NCI-H2227 treated with DMSO at 0.1 percent for 48 hours (cell line): ENCODE measurements around the gene RFTN1.

ENCODE experiments used
- DNase-seq: peaks from one replicate; lab custom pipeline; 2025; lab: John Stamatoyannopoulos, UW

The RFTN1 gene

DNA sequence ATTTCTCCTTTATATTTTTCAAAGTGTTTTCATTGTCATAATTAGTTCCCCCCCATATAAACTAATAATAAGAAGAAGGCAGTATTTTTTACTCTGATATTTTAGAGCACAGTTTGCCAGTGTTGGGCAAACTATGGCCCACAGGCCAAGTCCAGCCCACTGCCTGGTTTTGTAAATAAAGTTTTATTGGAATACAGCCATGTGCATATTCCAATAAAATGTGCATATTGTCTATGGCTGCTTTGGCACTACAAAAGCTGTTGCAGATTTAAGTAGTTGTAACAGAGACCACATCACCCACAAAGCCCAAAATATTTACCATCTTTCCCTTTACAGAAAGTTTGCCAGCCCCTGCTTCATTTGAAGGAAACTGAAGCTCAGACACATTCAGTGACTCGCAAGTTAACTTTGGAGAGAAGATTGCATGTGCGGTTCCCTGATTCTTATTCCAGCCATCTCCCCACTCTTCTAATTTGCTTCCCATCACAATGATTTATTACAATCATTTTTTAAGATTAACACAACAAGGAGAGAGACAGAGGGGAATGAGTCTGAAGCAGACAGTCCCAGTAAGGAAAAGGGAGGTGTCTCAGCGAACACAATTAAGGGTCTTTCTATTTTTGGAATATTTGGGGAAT, 48.9 kb downstream of the RFTN1 start:
- DNase-seq = no peak

DNA sequence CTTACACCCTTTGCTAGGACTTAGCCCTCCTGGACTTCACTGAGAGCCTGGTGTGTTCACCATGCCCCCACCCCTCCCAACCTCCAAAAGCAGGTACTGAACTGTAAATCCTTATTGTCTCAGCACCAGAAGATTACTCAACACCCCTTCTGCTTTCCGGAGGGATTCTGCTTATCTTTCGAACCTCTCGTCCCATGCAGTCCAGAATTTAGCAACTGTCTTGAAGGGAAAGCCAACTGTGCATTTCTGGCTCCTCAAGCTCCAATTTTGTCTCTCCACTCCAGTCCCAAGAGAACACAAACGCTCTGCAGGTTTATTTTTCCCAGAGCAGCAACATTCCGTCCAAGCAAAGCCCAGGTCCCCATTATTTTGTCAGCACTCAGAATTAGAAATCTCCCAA, 49.6 kb downstream of the RFTN1 start:
- no peak for DNase-seq

DNA sequence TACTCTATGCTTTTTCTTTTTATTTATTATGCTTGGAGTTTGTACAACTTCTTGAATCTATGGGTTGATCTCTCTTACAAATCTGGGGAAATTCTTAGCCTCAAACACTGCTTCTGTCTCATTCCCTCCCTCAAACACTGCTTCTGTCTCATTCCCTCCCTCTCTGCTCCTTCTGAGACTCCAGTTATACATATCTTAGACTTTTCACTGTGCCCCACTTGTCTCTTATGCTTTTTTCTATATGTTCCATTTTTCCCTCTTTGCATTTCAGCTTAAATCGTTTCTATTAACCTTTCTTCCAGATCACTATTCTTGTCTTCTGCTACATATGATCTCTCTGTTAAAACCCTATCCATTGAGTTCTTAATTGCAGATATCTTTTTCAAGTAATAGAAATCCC, 50.4 kb downstream of the RFTN1 start:
- no peak for DNase-seq

- no peak for DNase-seq
Measured at GRCh38 chr3:16462679-16463078, 50.8 kb downstream of the RFTN1 start.

DNA sequence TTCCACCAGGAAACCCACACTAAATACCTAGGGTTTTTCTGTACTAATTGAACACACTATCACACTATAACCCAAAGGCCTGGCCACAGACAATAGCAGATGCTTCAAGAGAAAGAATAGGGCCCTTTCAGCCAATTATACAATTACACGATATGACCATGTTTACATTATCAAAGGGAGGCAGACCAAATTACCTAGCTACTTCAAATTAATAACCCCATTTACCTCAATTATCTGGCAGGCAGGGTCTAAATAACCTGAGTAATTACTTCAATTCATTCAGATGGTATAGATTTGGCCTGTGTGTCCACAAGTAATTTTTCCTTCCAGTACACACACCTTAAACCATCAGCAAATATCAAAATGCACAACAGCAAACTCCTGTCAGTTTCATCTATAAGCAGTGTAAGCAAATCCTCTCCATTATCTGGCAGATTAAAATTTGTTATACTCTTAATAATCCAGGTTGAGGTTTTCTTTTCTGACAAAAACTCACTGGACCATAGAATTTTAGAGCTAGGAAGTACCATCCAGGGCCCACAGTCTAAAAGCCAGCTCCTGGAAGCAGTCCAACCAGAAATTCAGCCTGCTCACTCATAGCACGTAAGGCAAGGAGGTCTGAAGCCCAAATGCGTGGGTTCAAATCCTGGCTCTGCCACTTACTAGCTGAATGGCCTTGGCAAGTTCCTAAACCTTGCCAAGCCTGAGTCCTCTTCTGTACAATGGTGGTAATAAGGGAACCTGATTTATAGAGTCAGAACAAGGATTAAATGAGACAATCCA, 51.8 kb downstream of the RFTN1 start:
- no peak for DNase-seq

DNA sequence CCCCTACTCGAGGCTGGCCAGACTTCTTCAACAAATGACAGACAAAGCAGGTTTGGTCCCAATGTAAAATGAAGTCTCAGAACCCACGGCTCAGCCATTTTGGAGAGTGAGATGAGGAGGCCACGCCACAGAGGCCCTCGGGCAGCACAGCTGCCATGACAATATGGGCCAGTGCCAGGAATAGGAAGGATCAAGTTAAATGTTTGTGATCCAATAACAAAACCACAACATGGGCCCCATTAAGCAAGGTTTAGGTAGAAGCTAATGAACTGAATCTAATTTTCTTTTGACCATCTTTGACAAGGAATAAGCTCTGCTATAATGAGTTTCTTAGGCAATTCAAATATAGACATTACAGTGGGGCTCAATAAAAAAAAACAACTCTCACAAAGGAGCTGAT, 52.6 kb downstream of the RFTN1 start:
- no peak for DNase-seq

- no peak for DNase-seq
Measured at GRCh38 chr3:16460273-16460672, 53.2 kb downstream of the RFTN1 start.

GRCh38 chr3:16456784-16457415, 56.6 kb downstream of the RFTN1 start:
- DNase-seq = no peak

GRCh38 chr3:16455966-16456365, 57.5 kb downstream of the RFTN1 start:
- no peak for DNase-seq

- DNase-seq = no peak
Measured at GRCh38 chr3:16455001-16455400, 58.5 kb downstream of the RFTN1 start.

- no peak for DNase-seq
Measured at GRCh38 chr3:16452261-16452660, 61.2 kb downstream of the RFTN1 start.

DNA sequence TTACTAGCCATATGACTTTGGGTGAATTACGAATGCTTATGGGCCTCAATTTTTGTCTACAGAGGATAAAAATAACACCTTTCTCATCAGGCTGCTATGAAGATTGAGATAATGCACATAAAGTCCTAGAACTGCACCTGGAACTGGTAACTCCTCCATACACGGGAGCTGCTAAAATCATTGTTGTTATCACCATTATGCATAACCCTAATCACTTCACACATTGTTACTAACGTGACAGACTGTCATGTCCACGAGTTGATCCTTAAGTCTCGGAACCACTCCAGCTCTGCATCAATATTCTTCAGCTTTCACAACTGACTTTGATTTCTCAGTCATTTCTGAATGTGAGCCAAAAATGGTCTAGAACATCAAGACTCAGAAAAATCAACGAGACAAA, 64.1 kb downstream of the RFTN1 start:
- DNase-seq = no peak

GRCh38 chr3:16448639-16449070, 64.8 kb downstream of the RFTN1 start:
- no peak for DNase-seq

GRCh38 chr3:16447135-16447534, 66.4 kb downstream of the RFTN1 start:
- no peak for DNase-seq

DNA sequence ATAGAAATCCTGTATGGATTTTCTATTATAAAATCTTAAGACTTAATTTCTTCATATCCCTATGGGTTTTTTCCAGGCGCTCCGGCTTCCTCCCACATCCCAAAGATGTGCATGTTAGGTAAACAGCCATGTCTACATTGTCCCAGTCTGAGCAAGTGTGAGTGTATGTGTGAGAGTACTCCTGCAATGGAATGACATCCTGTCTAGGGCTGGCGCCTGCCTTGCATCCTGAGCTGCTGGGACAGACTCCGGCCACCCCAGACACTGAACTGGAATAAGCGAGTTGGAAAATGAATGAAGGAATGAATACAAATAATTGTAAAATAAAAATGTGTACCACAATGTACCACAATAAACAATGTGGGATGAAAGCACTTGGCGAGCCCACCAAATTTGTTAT, 69.2 kb downstream of the RFTN1 start:
- DNase-seq = no peak

- no peak for DNase-seq
Measured at GRCh38 chr3:16442730-16443129, 70.8 kb downstream of the RFTN1 start.

GRCh38 chr3:16441371-16441875, 72.1 kb downstream of the RFTN1 start:
- no peak for DNase-seq

DNA sequence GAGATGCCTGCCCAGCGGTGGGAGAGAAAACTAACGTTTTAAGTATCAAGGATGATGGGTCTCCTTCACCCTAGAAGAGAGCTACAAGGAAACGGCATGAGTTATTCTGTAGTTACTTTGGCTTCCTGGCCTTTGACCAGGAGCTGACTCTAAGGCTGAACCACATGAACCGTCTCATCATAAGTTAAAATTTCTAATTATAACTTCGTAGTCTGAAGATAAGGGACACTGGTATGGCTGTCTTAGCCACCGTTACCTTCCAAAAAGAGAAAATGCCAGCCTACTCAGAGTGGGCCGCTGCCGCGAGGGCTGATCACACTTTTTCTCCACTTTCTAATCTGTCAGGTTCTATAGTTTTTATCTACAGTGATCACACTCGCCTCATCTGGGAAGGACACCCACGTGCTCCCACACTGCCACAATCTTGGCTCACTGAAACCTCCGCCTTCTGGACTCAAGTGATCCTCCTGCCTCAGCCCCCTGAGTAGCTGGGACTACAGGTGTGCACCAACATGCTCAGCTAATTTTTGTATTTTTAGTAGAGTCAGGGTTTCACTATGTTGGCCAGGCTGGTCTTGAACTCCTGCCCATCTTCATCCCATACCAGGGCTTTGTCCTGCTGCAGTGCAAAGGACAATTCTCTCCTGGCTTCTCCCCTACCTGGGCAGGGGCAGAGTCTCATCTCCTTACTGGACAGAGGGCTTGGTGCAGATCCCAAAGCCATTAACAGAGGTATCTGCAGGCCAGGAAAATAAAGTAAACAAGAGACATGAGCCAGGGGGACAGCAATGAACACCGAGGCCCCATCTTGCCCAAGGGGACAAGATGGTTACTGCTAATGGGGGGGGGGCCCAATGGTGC, 73.4 kb downstream of the RFTN1 start:
- DNase-seq = no peak

GRCh38 chr3:16439163-16439847, 74.2 kb downstream of the RFTN1 start:
- DNase-seq = no peak

- no peak for DNase-seq
Measured at GRCh38 chr3:16437640-16438039, 75.9 kb downstream of the RFTN1 start.

GRCh38 chr3:16433701-16434151, 79.8 kb downstream of the RFTN1 start:
- DNase-seq = no peak
